Stimulated activated CD8-positive, alpha-beta memory T cell treated with anti-CD3 and anti-CD28 coated beads, Interleukin-2, amount 100 ng/mL, for 1 hour (primary cell): Measurements from ENCODE around the gene OGN.

ENCODE experiments used
- DNase-seq, 2 donors: peaks; one replicate each; pipeline ENCODE4 v3.0.0-alpha.2; 2020; ENCODE audit warnings: low read depth in 2 of 2

The OGN gene

GRCh38 chr9:92349771-92350739 is 54.3 kb downstream of the OGN start:
- DNase-seq, result no peak

- DNase-seq, result no peak
These were observed 58.8 kb downstream of the OGN start for GRCh38 chr9:92345582-92345981.

GRCh38 chr9:92342825-92343488 is 61.4 kb downstream of the OGN start:
- DNase-seq, result no peak

GRCh38 chr9:92341578-92341977 is 62.8 kb downstream of the OGN start:
- DNase-seq, result no peak

GRCh38 chr9:92333282-92333634 is 71.1 kb downstream of the OGN start:
- DNase-seq, result no peak
